Measurements from ENCODE around the gene MORN3. TPM values are rescaled to one million over a fixed set of nuclear protein-coding genes. Genes with fewer than 3 reads are reported as not detected.
A peak's percentile ranks its signal among the peaks of the same experiment; 100 is the strongest.

Gene MORN3
- total RNA-seq, 1 donor = 1.4 TPM

GRCh38 chr12:121603581-121603980 is 65.9 kb downstream of the MORN3 start:
- TF ChIP-seq CTCF (IDR thresholded peaks at IDR 0.05; ENCODE audit: extremely low read depth, low read depth, low read length) = no peak
- no peaks in the 10 kb centered on the region for H3K27me3 ChIP-seq (ENCODE audit: insufficient read depth, low read length)
- no peak overlapping the region for H2AFZ ChIP-seq (ENCODE audit: low read length)
- H3K4me2 ChIP-seq (ENCODE audit: insufficient read depth, low read length) = no peak overlapping the region
- H3K9me3 ChIP-seq (ENCODE audit: low read depth, low read length) = no peaks in the 10 kb centered on the region
- no peaks in the 10 kb centered on the region for H3K36me3 ChIP-seq (ENCODE audit: insufficient read depth, low read length)
- H3K4me3 ChIP-seq (ENCODE audit: insufficient read depth, low read length) = no peak overlapping the region
- no peaks in the 10 kb centered on the region for H3K4me1 ChIP-seq (ENCODE audit: insufficient read depth, low read length)
- no peak for DNase-seq (ENCODE audit: insufficient read length, low spot score, missing footprints)
- H3K27ac ChIP-seq (ENCODE audit: low read depth, low read length) = no peak overlapping the region
- no peaks in the 10 kb centered on the region for H4K20me1 ChIP-seq (ENCODE audit: insufficient read depth, low read length)
- no peaks in the 10 kb centered on the region for H3K79me2 ChIP-seq (ENCODE audit: insufficient read depth, low read length)

- H3K9me3 ChIP-seq (ENCODE audit: low read depth, low read length) = no peaks in the 10 kb centered on the region
- no peak for DNase-seq (ENCODE audit: insufficient read length, low spot score, missing footprints)
- no peak overlapping the region for H2AFZ ChIP-seq (ENCODE audit: low read length)
- H3K4me1 ChIP-seq (ENCODE audit: insufficient read depth, low read length) = no peaks in the 10 kb centered on the region
- no peaks in the 10 kb centered on the region for H3K36me3 ChIP-seq (ENCODE audit: insufficient read depth, low read length)
- H3K27me3 ChIP-seq (ENCODE audit: insufficient read depth, low read length) = no peaks in the 10 kb centered on the region
- no peaks in the 10 kb centered on the region for H4K20me1 ChIP-seq (ENCODE audit: insufficient read depth, low read length)
- no peak overlapping the region for H3K4me2 ChIP-seq (ENCODE audit: insufficient read depth, low read length)
- no peak for TF ChIP-seq CTCF (IDR thresholded peaks at IDR 0.05; ENCODE audit: extremely low read depth, low read depth, low read length)
- H3K27ac ChIP-seq (ENCODE audit: low read depth, low read length) = no peak overlapping the region
- no peaks in the 10 kb centered on the region for H3K79me2 ChIP-seq (ENCODE audit: insufficient read depth, low read length)
- H3K4me3 ChIP-seq (ENCODE audit: insufficient read depth, low read length) = no peak overlapping the region
These were observed 66.7 kb downstream of the MORN3 start for GRCh38 chr12:121602766-121603165.

- H4K20me1 ChIP-seq (ENCODE audit: insufficient read depth, low read length) = no peaks in the 10 kb centered on the region
- no peaks in the 10 kb centered on the region for H3K79me2 ChIP-seq (ENCODE audit: insufficient read depth, low read length)
- no peaks in the 10 kb centered on the region for H3K4me1 ChIP-seq (ENCODE audit: insufficient read depth, low read length)
- no peak overlapping the region for H2AFZ ChIP-seq (ENCODE audit: low read length)
- TF ChIP-seq CTCF (IDR thresholded peaks at IDR 0.05; ENCODE audit: extremely low read depth, low read depth, low read length) = no peak
- no peak overlapping the region for H3K27ac ChIP-seq (ENCODE audit: low read depth, low read length)
- no peak overlapping the region for H3K4me2 ChIP-seq (ENCODE audit: insufficient read depth, low read length)
- H3K27me3 ChIP-seq (ENCODE audit: insufficient read depth, low read length) = no peaks in the 10 kb centered on the region
- H3K4me3 ChIP-seq (ENCODE audit: insufficient read depth, low read length) = no peak overlapping the region
- no peaks in the 10 kb centered on the region for H3K9me3 ChIP-seq (ENCODE audit: low read depth, low read length)
- peak; percentile 39 for DNase-seq (ENCODE audit: insufficient read length, low spot score, missing footprints)
- H3K36me3 ChIP-seq (ENCODE audit: insufficient read depth, low read length) = no peaks in the 10 kb centered on the region
These were observed 68.6 kb downstream of the MORN3 start for GRCh38 chr12:121600702-121601336.

Small RNAs within 50 kb of the gene (small RNA-seq; reads per million reads assigned to genes)
- gene RNU6-1004P = not detected

Other genes with a start within 250 kb of the MORN3 start
- gene KDM2B, start 88.6 kb downstream of the MORN3 start, total RNA-seq = 29.8 and 32.6 TPM in 2 replicates
- 7.2 and 7.7 TPM in 2 replicates for gene ORAI1, start 43.1 kb downstream of the MORN3 start, total RNA-seq
- 8.3 TPM in 2 replicates for gene TMEM120B, start 43.1 kb upstream of the MORN3 start, total RNA-seq
- 6.2 and 8.3 TPM in 2 replicates for gene RHOF, start 124.0 kb upstream of the MORN3 start, total RNA-seq
- gene SETD1B, start 134.4 kb upstream of the MORN3 start, total RNA-seq = 5.0 and 5.8 TPM in 2 replicates
- under 0.01 TPM in 1 of 2 replicates, not detected in the other for gene HPD, start 189.2 kb upstream of the MORN3 start, total RNA-seq
- gene PSMD9, start 219.1 kb upstream of the MORN3 start, total RNA-seq = 29.7 and 33.0 TPM in 2 replicates
- 4.3 and 7.4 TPM in 2 replicates for gene CFAP251, start 248.9 kb upstream of the MORN3 start, total RNA-seq